ENCODE data around the gene RPL37.
"Not testable (repeated sequence)": the region's sequence is repeated elsewhere in the genome, so short reads cannot be mapped to it uniquely, and the experiment has no call there.

Gene RPL37

GRCh38 chr5:40790947-40791593 lies 44.0 kb downstream of the RPL37 start:
- Histone ChIP-seq H3K4me1 (ENCODE audit: control insufficient read depth in 1 of 2, insufficient read depth in 1 of 2, low read depth in 1 of 2, low read length in 1 of 2) (peaks cover 59 to 70% of the 10 kb centered on the region in 2 experiments), H3K27me3 (no peaks in the 10 kb centered on the region), H3K27ac (peak overlapping the region; percentile 68), H3K36me3 (no peaks in the 10 kb centered on the region), H3K9me3 (no peaks in the 10 kb centered on the region), H3K4me3 (ENCODE audit: low read depth in 1 of 2, low read length in 1 of 2) (no peak overlapping the region)
- TF ChIP-seq, protein P1, sequence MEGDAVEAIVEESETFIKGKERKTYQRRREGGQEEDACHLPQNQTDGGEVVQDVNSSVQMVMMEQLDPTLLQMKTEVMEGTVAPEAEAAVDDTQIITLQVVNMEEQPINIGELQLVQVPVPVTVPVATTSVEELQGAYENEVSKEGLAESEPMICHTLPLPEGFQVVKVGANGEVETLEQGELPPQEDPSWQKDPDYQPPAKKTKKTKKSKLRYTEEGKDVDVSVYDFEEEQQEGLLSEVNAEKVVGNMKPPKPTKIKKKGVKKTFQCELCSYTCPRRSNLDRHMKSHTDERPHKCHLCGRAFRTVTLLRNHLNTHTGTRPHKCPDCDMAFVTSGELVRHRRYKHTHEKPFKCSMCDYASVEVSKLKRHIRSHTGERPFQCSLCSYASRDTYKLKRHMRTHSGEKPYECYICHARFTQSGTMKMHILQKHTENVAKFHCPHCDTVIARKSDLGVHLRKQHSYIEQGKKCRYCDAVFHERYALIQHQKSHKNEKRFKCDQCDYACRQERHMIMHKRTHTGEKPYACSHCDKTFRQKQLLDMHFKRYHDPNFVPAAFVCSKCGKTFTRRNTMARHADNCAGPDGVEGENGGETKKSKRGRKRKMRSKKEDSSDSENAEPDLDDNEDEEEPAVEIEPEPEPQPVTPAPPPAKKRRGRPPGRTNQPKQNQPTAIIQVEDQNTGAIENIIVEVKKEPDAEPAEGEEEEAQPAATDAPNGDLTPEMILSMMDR (IDR thresholded peaks at IDR 0.05) = no peak

- H3K4me3 ChIP-seq (ENCODE audit: low read depth in 1 of 2, low read length in 1 of 2); H3K9me3 ChIP-seq; H3K36me3 ChIP-seq; H3K27me3 ChIP-seq: not testable (repeated sequence)
- peaks cover 49 to 66% of the 10 kb centered on the region in 2 experiments for H3K4me1 ChIP-seq (ENCODE audit: control insufficient read depth in 1 of 2, insufficient read depth in 1 of 2, low read depth in 1 of 2, low read length in 1 of 2)
- peak overlapping the region; percentile 68 for H3K27ac ChIP-seq
Observed at GRCh38 chr5:40788941-40789340, 46.1 kb downstream of the RPL37 start.

GRCh38 chr5:40787986-40788385 lies 47.0 kb downstream of the RPL37 start:
- TF ChIP-seq, protein P1 (IDR thresholded peaks at IDR 0.05) = no peak
- Histone ChIP-seq H3K4me1 (ENCODE audit: control insufficient read depth in 1 of 2, insufficient read depth in 1 of 2, low read depth in 1 of 2, low read length in 1 of 2) (peaks cover 44 to 62% of the 10 kb centered on the region in 2 experiments), H3K9me3 (no peaks in the 10 kb centered on the region), H3K27me3 (no peaks in the 10 kb centered on the region), H3K4me3 (ENCODE audit: low read depth in 1 of 2, low read length in 1 of 2) (no peak overlapping the region), H3K36me3 (no peaks in the 10 kb centered on the region), H3K27ac (peak overlapping the region; percentile 68)

DNA sequence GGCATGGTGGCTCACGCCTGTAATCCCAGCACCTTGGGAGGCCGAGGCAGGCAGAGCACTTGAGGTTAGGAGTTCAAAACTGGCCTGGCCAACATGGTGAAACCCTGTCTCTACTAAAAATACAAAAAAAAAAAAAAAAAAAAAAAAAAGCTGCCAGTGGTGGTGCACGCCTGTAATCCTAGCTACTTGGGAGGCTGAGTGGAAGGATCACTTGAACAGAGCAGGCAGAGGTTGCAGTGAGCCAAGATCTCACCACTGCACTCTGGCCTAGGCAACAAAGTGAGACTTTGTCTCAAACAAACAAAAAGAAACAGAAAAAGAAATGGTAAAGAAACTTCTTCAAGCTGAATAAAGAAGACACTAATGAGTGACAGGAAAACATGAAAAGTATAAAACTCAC lies 48.4 kb downstream of the RPL37 start:
- H3K9me3 ChIP-seq; H3K27ac ChIP-seq; H3K4me3 ChIP-seq (ENCODE audit: low read depth in 1 of 2, low read length in 1 of 2): not testable (repeated sequence)

DNA sequence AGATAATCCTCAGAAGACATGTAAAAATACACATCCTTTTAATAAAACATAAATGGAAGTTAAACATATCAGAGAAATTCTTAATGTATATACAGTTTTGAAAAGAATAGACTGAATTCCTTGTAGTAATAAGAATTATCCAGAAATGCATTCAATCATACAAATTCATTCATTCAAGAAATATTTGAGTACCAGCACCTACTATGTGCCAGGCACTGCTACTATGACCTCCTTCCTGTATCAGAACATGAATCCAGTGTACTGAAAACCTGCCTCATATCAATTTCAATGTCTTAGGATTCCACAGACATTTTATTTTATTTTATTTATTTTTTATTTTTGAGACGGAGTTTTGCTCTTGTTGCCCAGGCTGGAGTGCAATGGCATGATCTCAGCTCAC lies 50.1 kb downstream of the RPL37 start:
- TF ChIP-seq, protein P1 (IDR thresholded peaks at IDR 0.05) = no peak
- no peaks in the 10 kb centered on the region for H3K36me3 ChIP-seq
- peaks cover 48 to 64% of the 10 kb centered on the region in 2 experiments for H3K4me1 ChIP-seq (ENCODE audit: control insufficient read depth in 1 of 2, insufficient read depth in 1 of 2, low read depth in 1 of 2, low read length in 1 of 2)
- H3K9me3 ChIP-seq = no peaks in the 10 kb centered on the region
- H3K4me3 ChIP-seq (ENCODE audit: low read depth in 1 of 2, low read length in 1 of 2) = no peak overlapping the region
- no peaks in the 10 kb centered on the region for H3K27me3 ChIP-seq
- H3K27ac ChIP-seq = no peak overlapping the region

More for the DNA sequence above, 48.4 kb downstream of the RPL37 start:
- H3K36me3 ChIP-seq, H3K27me3 ChIP-seq: not testable (repeated sequence)
- peaks cover 45 to 64% of the 10 kb centered on the region in 2 experiments for H3K4me1 ChIP-seq (ENCODE audit: control insufficient read depth in 1 of 2, insufficient read depth in 1 of 2, low read depth in 1 of 2, low read length in 1 of 2)

DNA sequence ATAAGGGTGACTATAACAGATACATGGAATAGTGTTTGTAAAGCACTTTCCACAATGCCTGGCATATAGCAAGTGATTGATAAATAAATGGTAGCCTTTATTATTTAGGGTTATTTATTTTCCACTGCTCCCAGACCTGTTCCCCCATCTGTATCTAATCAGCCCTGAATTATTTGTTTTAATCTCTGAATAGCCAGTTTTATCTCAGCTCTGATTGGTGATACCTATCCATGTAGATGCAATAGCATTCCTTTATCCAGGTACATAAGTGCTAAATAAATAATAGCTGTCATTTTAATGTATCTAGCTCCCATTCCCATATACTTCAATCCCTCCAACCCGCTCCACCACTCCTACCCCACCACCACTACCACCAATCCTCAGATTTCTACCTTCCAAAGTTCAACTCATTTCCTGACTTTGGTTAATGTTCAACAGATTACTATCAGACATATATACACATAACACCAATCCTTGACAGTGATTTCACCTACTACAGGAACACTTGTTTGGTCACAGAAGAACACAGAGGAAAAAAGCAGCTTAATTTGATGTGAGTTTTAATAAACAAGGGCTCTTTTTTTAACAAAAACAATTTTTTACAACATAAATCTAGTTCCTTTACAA lies 50.9 kb downstream of the RPL37 start:
- H3K4me1 ChIP-seq (ENCODE audit: control insufficient read depth in 1 of 2, insufficient read depth in 1 of 2, low read depth in 1 of 2, low read length in 1 of 2) = peaks cover 48 to 64% of the 10 kb centered on the region in 2 experiments
- no peak overlapping the region for H3K27ac ChIP-seq
- H3K4me3 ChIP-seq (ENCODE audit: low read depth in 1 of 2, low read length in 1 of 2) = no peak overlapping the region
- H3K27me3 ChIP-seq = no peaks in the 10 kb centered on the region
- H3K9me3 ChIP-seq = no peaks in the 10 kb centered on the region
- no peaks in the 10 kb centered on the region for H3K36me3 ChIP-seq
- TF ChIP-seq, protein P1 (IDR thresholded peaks at IDR 0.05) = no peak
